ENCODE data around the gene ZBTB48.
"Not testable (repeated sequence)": the region's sequence is repeated elsewhere in the genome, so short reads cannot be mapped to it uniquely, and the experiment has no call there.

The ZBTB48 gene

DNA sequence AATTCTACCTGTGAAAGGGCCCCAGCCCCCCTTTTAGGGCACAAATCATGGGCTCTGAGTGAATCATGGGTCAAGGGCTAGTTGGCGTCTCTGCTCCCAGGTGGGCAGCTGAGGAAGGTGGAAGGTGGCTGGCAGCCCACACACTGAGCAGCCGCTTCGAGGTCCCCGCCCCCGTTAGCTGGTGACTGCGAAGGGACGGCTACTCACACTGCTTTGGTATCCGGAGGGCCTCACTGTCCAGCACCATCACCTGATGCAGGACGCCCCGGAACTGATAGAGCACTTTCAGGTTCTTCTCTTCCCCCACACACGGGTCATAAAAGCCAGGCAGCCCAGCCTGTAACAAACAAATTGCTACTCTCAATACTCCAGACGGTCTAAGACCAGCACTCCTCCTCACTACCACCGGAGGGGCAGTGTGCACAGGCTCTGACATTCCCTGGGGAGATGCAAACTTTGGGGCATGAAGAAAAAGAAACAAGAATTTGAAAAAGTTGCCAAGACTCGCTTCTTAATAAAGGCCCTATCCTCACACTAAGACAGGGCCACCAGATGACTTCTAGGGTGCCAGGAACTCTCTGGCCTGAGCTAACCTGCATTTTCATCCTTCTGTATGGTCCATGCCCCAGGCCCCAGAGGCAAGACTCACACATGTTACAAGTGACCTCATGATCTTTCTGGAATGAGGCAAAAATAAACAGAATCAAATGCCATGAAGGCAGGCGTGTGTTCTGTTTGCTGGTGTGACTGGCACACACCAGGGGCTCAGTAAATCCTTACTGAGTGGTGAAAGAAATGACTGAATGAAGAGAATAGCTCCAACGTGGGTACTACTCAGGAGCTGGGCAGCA is 56.3 kb downstream of the ZBTB48 start:
- DNase-seq, result peak; percentile 22

DNA sequence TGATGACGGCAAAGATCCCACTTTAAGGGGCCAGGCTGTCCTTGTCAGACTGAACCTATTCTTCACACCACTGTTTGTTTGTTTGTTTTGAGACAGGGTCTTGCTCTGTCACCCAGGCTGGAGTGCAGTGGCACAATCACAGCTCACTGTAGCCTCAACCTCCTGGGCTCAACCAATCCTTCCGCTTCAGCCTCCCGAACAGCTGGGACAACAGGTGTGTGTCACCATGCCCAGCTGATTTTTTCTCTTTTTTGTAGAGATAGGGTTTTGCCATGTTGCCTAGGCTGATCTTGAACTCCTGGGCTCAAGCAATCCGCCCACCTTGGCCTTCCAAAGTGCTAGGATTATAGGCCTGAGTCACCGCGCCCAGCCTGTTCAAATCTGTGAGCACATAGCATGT is 57.0 kb downstream of the ZBTB48 start:
- not testable (repeated sequence) for DNase-seq

DNA sequence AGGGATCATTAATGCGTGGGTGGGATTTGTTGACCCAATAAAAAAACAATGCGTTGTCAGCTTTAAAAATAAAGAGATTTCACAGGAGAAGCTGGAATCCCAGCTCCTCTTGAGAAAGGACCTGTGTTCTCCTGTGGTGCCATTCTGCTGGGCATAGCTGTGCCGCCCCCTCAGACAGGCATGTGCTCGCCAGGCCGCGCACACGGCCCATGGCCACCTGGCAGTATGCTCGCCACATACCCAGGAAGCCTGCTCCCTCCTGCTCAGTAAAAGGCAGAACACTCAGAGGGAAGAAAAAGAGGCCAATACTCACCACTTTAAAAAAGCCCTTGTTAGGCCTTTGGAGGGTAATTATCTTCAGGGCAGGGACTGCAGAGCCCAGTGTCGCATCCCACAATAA is 58.0 kb downstream of the ZBTB48 start:
- DNase-seq, result no peak

DNA sequence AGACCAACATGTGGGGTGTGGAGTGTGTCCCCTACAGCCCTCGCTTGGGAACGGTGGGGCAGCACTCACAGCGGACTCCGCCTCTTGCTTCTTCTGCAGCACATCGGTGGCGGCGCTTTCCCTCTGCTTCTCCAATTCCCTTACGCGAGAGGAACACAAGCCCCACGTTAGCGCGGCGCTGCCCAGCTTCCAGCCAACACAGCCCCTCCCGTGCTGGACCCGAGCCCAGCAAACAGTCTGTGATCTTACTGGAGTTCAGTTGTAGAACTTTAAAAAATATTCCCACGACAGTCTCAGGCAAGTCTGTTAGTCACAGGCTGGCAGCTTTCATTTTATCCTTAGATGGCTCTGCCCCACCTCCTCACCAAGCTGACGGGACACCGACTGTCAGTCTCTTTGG is 58.4 kb downstream of the ZBTB48 start:
- peak; percentile 42 for DNase-seq

Measured in fibroblast of skin of scalp (primary cell).